Activated naive CD8-positive, alpha-beta T cell treated with anti-CD3 and anti-CD28 coated beads, Interleukin-2, amount 50 U/mL, for 24 hours (primary cell): ENCODE results near the gene CCDC27.

Source experiments
- ATAC-seq: fragments of 150-1000 bp; cut with Tn5 transposase; one replicate; pipeline ENCODE4 v1.10.0; 2021
- DNase-seq: peaks from one replicate; pipeline ENCODE4 v3.0.0; 2021
- H3K27ac Mint-ChIP-seq: one replicate; pipeline ENCODE4 v1.8.0; 2021; ENCODE audit warnings: mild to moderate bottlenecking, mixed read lengths
- H3K27me3 Mint-ChIP-seq: one replicate; pipeline ENCODE4 v1.8.0; 2021; ENCODE audit warnings: mixed read lengths
- H3K36me3 Mint-ChIP-seq: one replicate; pipeline ENCODE4 v1.8.0; 2021; ENCODE audit warnings: low read depth, mixed read lengths
- H3K4me1 Mint-ChIP-seq: one replicate; pipeline ENCODE4 v1.8.0; 2021; ENCODE audit warnings: mixed read lengths
- H3K4me3 Mint-ChIP-seq: one replicate; pipeline ENCODE4 v1.8.0; 2021; ENCODE audit warnings: mild to moderate bottlenecking, moderate library complexity, mixed read lengths
- H3K9me3 Mint-ChIP-seq: one replicate; pipeline ENCODE4 v1.8.0; 2021; ENCODE audit warnings: mixed read lengths

CCDC27 gene

GRCh38 chr1:3771108-3772026, 19.1 kb downstream of the CCDC27 start:
- Mint-ChIP-seq H3K27me3 (peaks cover 2% of the 10 kb centered on the region), H3K27ac (peak overlapping the region; percentile 60), H3K9me3 (no peaks in the 10 kb centered on the region), H3K4me3 (peak overlapping the region; percentile 72), H3K4me1 (peaks cover 19% of the 10 kb centered on the region), H3K36me3 (no peaks in the 10 kb centered on the region)
- ATAC-seq (no peak), DNase-seq (peak; percentile 17)

GRCh38 chr1:3772027-3772714, 19.9 kb downstream of the CCDC27 start:
- Mint-ChIP-seq H3K27me3 (peaks cover 2% of the 10 kb centered on the region), H3K36me3 (no peaks in the 10 kb centered on the region), H3K4me3 (peak overlapping the region; percentile 72), H3K4me1 (peaks cover 19% of the 10 kb centered on the region), H3K9me3 (no peaks in the 10 kb centered on the region), H3K27ac (peak overlapping the region; percentile 60)
- DNase-seq: peak; percentile 88
- ATAC-seq: peak; percentile 71

- Mint-ChIP-seq H3K27me3 (no peaks in the 10 kb centered on the region), H3K27ac (peak within 1 kb of the TSS; percentile 60), H3K4me1 (peaks cover 19% of the 10 kb centered on the region), H3K4me3 (peak within 1 kb of the TSS; percentile 72), H3K9me3 (no peaks in the 10 kb centered on the region), H3K36me3 (no peaks in the 10 kb centered on the region)
- DNase-seq (no peak), ATAC-seq (peak; percentile 4)
These were observed 20.7 kb downstream of the CCDC27 start, which contains the start of gene SMIM1 for GRCh38 chr1:3772715-3773571. TSS of gene SMIM1 (plus strand) at chr1:3772749. CDS start at chr1:3775374, 2,625 bp downstream.

- H3K27me3 Mint-ChIP-seq: no peaks in the 10 kb centered on the region
- H3K27ac Mint-ChIP-seq: no peak overlapping the region
- H3K9me3 Mint-ChIP-seq: no peaks in the 10 kb centered on the region
- ATAC-seq: no peak
- no peak overlapping the region for H3K4me3 Mint-ChIP-seq
- peaks cover 19% of the 10 kb centered on the region for H3K4me1 Mint-ChIP-seq
- no peaks in the 10 kb centered on the region for H3K36me3 Mint-ChIP-seq
- DNase-seq: no peak
These were observed 21.5 kb downstream of the CCDC27 start for GRCh38 chr1:3773572-3774275.

GRCh38 chr1:3774276-3774945, 22.2 kb downstream of the CCDC27 start:
- Mint-ChIP-seq H3K36me3 (no peaks in the 10 kb centered on the region), H3K4me1 (peaks cover 19% of the 10 kb centered on the region), H3K27me3 (no peaks in the 10 kb centered on the region), H3K9me3 (no peaks in the 10 kb centered on the region), H3K4me3 (no peak overlapping the region), H3K27ac (no peak overlapping the region)
- ATAC-seq: no peak
- DNase-seq: no peak

GRCh38 chr1:3774946-3775489, 22.8 kb downstream of the CCDC27 start:
- H3K9me3 Mint-ChIP-seq: no peaks in the 10 kb centered on the region
- H3K4me3 Mint-ChIP-seq: no peak overlapping the region
- peaks cover 5% of the 10 kb centered on the region for H3K36me3 Mint-ChIP-seq
- no peak for DNase-seq
- H3K27me3 Mint-ChIP-seq: no peaks in the 10 kb centered on the region
- peaks cover 19% of the 10 kb centered on the region for H3K4me1 Mint-ChIP-seq
- ATAC-seq: no peak
- no peak overlapping the region for H3K27ac Mint-ChIP-seq

- Mint-ChIP-seq H3K9me3 (no peaks in the 10 kb centered on the region), H3K27ac (no peak overlapping the region), H3K36me3 (peaks cover 10% of the 10 kb centered on the region), H3K4me3 (no peak overlapping the region), H3K27me3 (no peaks in the 10 kb centered on the region), H3K4me1 (peaks cover 17% of the 10 kb centered on the region)
- DNase-seq: peak; percentile 46
- ATAC-seq: peak; percentile 44
These were observed 23.4 kb downstream of the CCDC27 start for GRCh38 chr1:3775490-3776230.

- DNase-seq: no peak
- no peak for ATAC-seq
- Mint-ChIP-seq H3K27me3 (no peaks in the 10 kb centered on the region), H3K9me3 (no peaks in the 10 kb centered on the region), H3K4me3 (no peak overlapping the region), H3K36me3 (peaks cover 14% of the 10 kb centered on the region), H3K4me1 (peaks cover 10% of the 10 kb centered on the region), H3K27ac (no peak overlapping the region)
These were observed 24.1 kb downstream of the CCDC27 start for GRCh38 chr1:3776231-3776961.

GRCh38 chr1:3777078-3777547, 24.9 kb downstream of the CCDC27 start:
- H3K9me3 Mint-ChIP-seq: no peaks in the 10 kb centered on the region
- no peak for DNase-seq
- H3K27me3 Mint-ChIP-seq: no peaks in the 10 kb centered on the region
- peaks cover 21% of the 10 kb centered on the region for H3K36me3 Mint-ChIP-seq
- no peak overlapping the region for H3K27ac Mint-ChIP-seq
- no peak overlapping the region for H3K4me3 Mint-ChIP-seq
- H3K4me1 Mint-ChIP-seq: peaks cover 5% of the 10 kb centered on the region
- ATAC-seq: no peak

GRCh38 chr1:3777647-3778589, 25.7 kb downstream of the CCDC27 start:
- Mint-ChIP-seq H3K9me3 (no peaks in the 10 kb centered on the region), H3K4me1 (peaks cover 5% of the 10 kb centered on the region), H3K27me3 (no peaks in the 10 kb centered on the region), H3K27ac (no peak overlapping the region), H3K36me3 (peaks cover 25% of the 10 kb centered on the region), H3K4me3 (no peak overlapping the region)
- DNase-seq (no peak), ATAC-seq (no peak)

- Mint-ChIP-seq H3K9me3 (no peaks in the 10 kb centered on the region), H3K4me1 (peaks cover 5% of the 10 kb centered on the region), H3K36me3 (peaks cover 25% of the 10 kb centered on the region), H3K27ac (no peak overlapping the region), H3K27me3 (no peaks in the 10 kb centered on the region), H3K4me3 (no peak overlapping the region)
- no peak for ATAC-seq
- DNase-seq: no peak
These were observed 26.5 kb downstream of the CCDC27 start for GRCh38 chr1:3778590-3779264.
